Hematopoietic multipotent progenitor cell (in vitro differentiated cells): Measurements from ENCODE around the gene LYPD4. TPM values are rescaled to one million over a fixed set of nuclear protein-coding genes. Genes with fewer than 3 reads are reported as not detected.

Experiments
- DNase-seq, 3 donors: peaks; one replicate each; pipeline ENCODE4 v3.0.0-alpha.2; 2011 to 2015; ENCODE audit warnings: low read depth in 2 of 3, low spot score in 2 of 3
- total RNA-seq: library from RNA; depleted of rRNA; stranded (reverse); fragments of >200 nt; gene quantifications from one replicate; pipeline ENCODE4 v1.2.3, GENCODE V29; 2012

LYPD4 gene
- not detected for total RNA-seq

GRCh38 chr19:41844601-41845000 lies at the start of gene LYPD4:
Gene LYPD4 (minus strand): TSS chr19:41844683. CDS start chr19:41839285, 5,398 bp downstream.
- no peak for DNase-seq

- no peak for DNase-seq
Observed at GRCh38 chr19:41893899-41894298, 49.4 kb upstream of the LYPD4 start.

GRCh38 chr19:41892173-41892902 lies 47.9 kb upstream of the LYPD4 start:
- DNase-seq = no peak

- DNase-seq = no peak
Observed at GRCh38 chr19:41890936-41891335, 46.5 kb upstream of the LYPD4 start.

- no peak for DNase-seq
Observed at GRCh38 chr19:41889896-41890295, 45.4 kb upstream of the LYPD4 start.

DNA sequence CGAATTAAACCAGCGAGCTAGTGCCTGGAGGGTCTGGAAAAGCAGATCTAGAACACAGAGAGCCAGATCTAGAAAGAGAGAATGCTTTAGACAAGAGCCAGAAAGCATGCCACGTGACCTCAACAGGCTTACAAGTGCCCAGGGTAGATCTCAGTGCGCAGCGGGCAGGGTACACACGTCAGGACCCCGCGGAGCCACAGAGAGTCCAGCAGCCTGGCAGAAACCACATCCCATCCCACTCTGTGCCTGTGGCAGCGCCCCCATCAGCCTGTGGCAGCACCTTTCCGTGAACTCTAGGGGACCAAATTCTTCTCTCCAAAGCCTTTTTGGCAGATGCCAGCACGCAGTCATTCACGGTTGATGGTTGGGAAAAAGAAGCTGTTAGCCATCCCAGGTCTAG lies 44.4 kb upstream of the LYPD4 start:
- no peak for DNase-seq

DNA sequence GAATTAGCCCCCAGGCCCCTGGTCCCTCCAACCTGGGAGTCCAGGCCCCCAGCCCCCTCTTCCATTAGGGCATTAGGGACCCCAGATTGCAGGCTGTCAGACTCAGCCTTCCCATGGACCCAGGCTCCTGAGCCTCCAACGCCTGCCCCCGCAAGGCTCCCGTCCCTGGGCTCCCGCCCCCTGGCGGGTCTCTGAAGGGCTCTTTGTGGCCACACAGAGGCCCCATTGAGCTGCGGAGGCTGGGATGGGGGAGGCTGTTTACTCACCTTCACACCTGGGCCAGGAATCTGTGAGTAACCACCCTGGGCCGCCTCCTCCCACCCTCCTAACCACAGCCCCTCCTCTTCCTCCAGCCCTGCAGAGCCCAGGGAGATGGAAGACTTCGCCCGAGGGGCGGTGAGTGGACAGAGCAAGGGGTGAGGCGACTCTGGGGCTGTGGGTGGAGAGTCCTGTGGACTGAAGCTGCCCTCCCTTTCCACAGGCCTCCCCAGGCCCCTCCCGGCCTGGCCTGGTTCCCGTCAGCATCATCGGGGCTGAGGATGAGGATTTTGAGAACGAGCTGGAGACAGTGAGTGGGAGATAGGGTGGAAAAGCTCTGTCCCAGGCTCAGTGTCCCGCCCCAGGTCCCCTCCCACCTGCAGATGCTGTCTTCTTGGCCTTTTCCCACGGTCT lies 43.4 kb upstream of the LYPD4 start:
- peak; percentile 53 to 75 (median 69) for DNase-seq

DNA sequence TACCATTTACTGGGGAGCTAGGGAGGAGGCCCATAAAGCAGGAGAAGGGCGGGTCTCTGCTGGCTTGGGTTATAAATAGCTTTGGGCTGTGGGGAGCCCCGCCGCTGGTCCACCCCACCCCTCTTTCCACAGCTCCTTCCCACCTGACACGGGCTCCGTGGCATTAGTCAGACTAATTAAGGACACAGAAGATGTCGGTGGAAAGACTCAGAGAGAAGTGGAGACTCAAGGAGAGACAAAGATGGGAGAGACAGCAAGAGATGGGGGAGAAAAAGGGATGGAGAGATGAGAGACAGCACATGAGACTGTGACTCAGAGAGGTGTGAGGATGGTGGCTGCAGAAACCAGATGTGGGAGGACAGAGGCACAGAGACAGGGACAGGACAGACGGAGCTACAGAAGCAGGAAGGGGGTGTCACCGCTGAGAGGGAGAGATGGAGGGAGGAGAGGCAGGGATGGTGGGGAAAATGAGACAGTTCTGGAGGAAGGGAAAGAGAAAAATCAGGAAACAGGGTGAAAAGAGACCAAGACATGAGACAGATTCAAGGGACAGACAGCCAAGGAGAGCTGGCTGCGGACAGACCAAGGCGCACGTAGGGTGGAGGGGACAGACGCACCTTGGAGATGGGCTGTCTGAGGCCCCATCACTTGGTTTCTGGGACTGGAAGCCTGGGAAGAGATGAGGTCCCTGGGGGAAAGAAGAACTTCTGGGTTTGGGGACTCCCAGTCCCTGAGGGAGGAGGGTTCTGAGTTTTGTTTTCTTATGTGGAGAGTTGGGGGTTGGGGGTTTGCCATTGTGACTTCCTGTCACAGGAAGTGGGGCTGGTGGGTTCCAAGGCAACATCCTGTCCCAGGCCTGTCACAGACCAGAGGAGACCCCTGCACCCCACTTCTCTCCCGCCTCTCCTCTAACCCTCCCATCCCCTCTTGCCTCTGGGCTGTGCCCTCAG lies 42.6 kb upstream of the LYPD4 start:
- DNase-seq = peak in 2 of 3 donors; percentile 58 to 72

- peak; percentile 67 to 96 (median 95) for DNase-seq
Observed at GRCh38 chr19:41883821-41884733, 39.6 kb upstream of the LYPD4 start.

- no peak for DNase-seq
Observed at GRCh38 chr19:41883463-41883820, 39.0 kb upstream of the LYPD4 start.

DNA sequence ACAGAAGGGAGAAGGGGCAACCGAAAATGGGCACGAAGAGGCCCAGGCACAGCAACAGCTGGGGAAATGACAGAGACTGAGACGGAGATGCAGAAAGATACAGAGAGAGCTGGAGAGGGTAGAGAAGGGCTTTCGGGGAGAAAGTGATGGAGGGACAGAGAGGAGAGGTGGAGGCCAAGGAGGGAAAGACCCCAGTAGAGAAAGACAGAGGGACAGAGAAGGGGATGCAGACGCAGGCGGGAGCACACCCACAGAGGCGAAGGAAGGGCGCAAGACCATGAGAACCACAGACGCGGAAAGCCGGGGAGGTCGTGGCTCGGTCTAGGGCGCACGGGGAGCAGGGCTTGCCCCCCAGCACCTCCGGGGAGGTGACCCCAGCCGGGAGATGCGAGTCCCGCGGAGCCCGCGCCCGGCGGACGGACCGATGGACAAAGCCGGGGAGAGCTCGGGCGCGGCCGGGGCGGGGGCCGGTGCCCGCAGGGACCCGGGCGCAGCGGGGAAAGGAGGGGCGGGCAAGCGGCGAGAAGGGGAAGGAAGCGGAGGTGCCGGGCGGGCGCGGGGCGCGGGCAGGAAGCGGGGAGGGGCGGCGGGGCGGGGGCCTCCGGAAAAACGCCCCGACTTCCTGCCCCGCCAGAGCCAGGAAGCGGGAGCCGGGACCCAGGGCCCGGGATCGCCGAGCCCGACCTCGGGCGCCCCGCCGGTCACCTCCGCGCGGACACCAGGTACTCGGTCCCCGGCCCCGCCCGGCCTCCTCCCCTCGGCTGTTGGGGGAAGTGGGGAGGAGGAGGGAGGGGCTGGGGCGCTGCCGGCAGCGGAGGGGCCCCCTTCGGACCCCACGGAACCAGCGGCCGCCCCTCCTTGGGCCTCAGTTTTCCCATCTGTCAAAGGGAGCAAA lies 38.3 kb upstream of the LYPD4 start, which contains the start of gene ARHGEF1:
Gene ARHGEF1, plus strand, starts transcription at position 617 of the 895 bp plus-strand sequence. CDS start 4,899 bp downstream, outside the sequence.
- peak in 1 of 3 donors; percentile 46 for DNase-seq

DNA sequence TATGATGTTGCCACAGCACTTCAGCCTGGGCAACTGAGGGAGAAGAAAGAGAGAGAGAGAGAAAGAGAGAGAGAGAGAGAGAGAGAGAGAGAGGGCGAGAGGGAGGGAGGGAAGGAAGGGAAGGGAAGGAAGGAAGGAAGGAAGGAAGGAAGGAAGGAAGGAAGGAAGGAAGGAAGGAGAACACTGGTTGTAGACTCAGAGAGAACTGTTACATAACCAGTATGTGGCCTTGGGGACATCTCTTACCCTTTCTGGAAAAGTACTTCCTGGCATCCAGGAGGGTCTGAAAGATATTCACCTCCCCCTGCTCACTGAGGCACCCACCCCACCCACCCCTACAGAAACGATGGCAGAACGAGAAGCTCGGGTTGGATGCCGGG lies 35.8 kb upstream of the LYPD4 start:
- DNase-seq = no peak

DNA sequence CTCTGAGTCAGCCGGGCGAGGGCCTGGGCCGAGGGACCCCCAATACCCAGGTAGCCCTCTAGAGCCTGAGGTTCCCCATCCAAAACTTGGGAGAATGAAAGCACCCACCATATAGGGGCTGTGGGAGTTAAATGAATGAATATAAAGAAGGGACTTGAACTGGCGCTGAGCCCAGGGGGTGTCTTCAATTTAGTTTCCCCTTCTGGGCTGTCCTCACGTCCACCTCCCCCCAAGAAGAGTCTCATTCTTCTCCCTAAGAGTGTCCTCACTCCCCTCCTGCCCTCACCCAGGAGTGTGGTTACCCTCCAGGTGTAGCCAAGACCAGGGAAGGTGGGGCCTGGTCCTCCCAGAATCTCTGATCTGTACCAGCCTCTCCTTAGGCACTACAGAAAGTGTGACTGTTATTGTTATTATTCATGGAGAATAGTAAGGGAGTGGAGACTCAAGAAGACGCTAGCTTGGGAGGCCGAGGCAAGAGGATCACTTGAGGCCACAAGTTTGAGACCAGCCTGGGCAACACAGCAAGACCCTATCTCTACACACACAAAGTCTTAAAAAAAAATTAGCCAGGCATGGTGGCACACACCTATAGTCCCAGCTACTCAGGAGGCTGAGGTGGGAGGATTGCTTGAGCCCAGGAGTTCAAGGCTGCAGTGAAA lies 35.3 kb upstream of the LYPD4 start:
- no peak for DNase-seq

GRCh38 chr19:41879080-41879479 lies 34.6 kb upstream of the LYPD4 start:
- DNase-seq = no peak

GRCh38 chr19:41877916-41878905 lies 33.7 kb upstream of the LYPD4 start:
- no peak for DNase-seq

- DNase-seq = peak in 2 of 3 donors; percentile 78 to 85
Observed at GRCh38 chr19:41876847-41877832, 32.7 kb upstream of the LYPD4 start, which contains the start of gene CD79A. Gene CD79A (plus strand): TSS chr19:41877279. CDS start chr19:41877305, 26 bp downstream.
